Activated T-cell treated with anti-CD3 and anti-CD28 coated beads, Interleukin-2, amount 50 U/mL, for 72 hours (primary cell): ENCODE results near the gene CDK2. TPM values are rescaled to one million over a fixed set of nuclear protein-coding genes. Genes with fewer than 3 reads are reported as not detected.

Source experiments
- ATAC-seq, 2 donors: fragments of 150-1000 bp; cut with Tn5 transposase; replicated peaks in 1 of 2; 2 replicates each; pipeline ENCODE4 v1.10.0; 2021; ENCODE audit warnings: moderate library complexity in 2 of 2, mild to moderate bottlenecking in 1 of 2
- DNase-seq, 2 donors: peaks; one replicate each; pipeline ENCODE4 v3.0.0; 2021 to 2022; ENCODE audit warnings: mixed read lengths in 1 of 2
- H3K27ac Mint-ChIP-seq: one replicate; pipeline ENCODE4 v1.8.0; 2022; ENCODE audit warnings: mild to moderate bottlenecking, moderate library complexity, mixed read lengths
- H3K27me3 Mint-ChIP-seq: one replicate; pipeline ENCODE4 v1.8.0; 2022; ENCODE audit warnings: low read depth, mixed read lengths
- H3K36me3 Mint-ChIP-seq, 2 donors: one replicate each; pipeline ENCODE4 v1.8.0; 2022; ENCODE audit warnings: mixed read lengths in 2 of 2, mild to moderate bottlenecking in 1 of 2; ENCODE audit not compliant: insufficient read depth in 2 of 2
- H3K4me1 Mint-ChIP-seq: one replicate; pipeline ENCODE4 v1.8.0; 2022; ENCODE audit warnings: low read depth, mixed read lengths
- H3K4me3 Mint-ChIP-seq, 2 donors: one replicate each; pipeline ENCODE4 v1.8.0; 2022; ENCODE audit warnings: mild to moderate bottlenecking in 2 of 2, mixed read lengths in 2 of 2, moderate library complexity in 2 of 2
- H3K9me3 Mint-ChIP-seq, 2 donors: one replicate each; pipeline ENCODE4 v1.8.0; 2022; ENCODE audit warnings: mixed read lengths in 2 of 2
- total RNA-seq, 2 donors: library from RNA; stranded (reverse); gene quantifications; one replicate each; pipeline ENCODE4 v1.2.3, GENCODE V29; 2022

CDK2 gene
- total RNA-seq, 2 donors from 2014 or later = 89.2 to 103 TPM

DNA sequence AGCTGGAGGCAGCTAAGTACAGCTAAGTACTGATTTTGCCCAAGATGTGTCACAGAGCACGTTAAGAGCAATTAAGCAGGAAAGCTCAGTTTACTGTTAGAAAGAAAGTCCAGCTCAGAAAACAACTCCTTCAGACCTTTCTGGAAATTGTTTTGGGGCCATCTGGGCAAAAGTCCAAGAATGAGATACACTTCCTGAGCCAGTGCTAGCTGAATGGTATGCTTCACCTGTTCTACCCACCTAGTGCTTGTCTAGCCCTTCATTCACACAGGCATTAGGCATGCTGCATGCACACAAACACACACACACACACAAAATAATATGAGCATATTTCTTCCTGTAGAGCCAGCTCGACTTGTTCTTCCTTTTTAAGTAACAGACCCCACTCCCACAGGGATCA is 47.6 kb downstream of the CDK2 start:
- Mint-ChIP-seq H3K27ac (no peak overlapping the region), H3K4me1 (peaks cover 37% of the 10 kb centered on the region), H3K9me3 (no peaks in the 10 kb centered on the region), H3K27me3 (no peaks in the 10 kb centered on the region), H3K36me3 (no peaks in the 10 kb centered on the region), H3K4me3 (no peak overlapping the region)
- DNase-seq (no peak), ATAC-seq (no peak)

DNA sequence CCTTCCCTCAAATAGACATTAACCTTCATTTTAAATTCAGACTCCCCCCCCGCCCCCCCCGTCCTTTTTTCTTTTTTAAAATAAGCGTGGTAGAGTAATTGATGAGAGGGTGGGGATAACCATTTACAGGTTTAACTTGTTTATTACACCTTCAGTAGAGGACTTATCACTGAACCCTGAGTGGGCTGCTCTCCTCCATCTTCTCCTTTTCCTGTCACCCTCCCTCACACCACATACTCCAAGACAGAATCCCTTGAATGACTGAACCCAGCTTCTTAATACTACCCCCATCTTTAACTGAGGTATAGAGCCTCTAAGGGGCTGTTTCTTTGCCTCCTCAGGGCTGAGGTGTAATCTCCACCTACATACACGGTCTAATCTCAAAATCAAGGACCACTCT is 50.6 kb downstream of the CDK2 start:
- no peak for ATAC-seq
- DNase-seq = no peak
- H3K36me3 Mint-ChIP-seq = peaks cover 0 to 2% of the 10 kb centered on the region in 2 donors
- H3K4me1 Mint-ChIP-seq = peaks cover 38% of the 10 kb centered on the region
- H3K27ac Mint-ChIP-seq = no peak overlapping the region
- no peaks in the 10 kb centered on the region for H3K9me3 Mint-ChIP-seq
- no peak overlapping the region for H3K4me3 Mint-ChIP-seq
- H3K27me3 Mint-ChIP-seq = no peaks in the 10 kb centered on the region

DNA sequence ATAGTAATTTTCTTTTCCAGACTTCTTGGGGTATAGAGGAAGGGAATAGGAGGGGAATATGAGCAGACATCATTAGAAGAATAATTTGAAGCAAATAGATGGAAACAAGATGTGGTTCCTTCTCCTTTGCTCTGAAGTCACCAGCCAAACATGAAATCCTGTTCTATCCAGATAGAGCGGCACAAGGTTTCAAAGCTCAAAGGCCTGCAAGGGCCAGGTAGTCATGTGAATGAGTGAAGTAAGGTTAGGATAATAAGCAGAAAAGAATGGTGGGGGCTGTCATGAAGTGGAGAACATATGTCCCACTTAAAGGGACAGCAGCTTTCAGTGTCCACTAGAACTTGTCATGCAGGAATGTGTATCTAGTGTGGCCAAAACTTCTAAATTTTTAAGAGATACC is 51.7 kb downstream of the CDK2 start:
- ATAC-seq = no peak
- no peak overlapping the region for H3K27ac Mint-ChIP-seq
- H3K27me3 Mint-ChIP-seq = no peaks in the 10 kb centered on the region

DNA sequence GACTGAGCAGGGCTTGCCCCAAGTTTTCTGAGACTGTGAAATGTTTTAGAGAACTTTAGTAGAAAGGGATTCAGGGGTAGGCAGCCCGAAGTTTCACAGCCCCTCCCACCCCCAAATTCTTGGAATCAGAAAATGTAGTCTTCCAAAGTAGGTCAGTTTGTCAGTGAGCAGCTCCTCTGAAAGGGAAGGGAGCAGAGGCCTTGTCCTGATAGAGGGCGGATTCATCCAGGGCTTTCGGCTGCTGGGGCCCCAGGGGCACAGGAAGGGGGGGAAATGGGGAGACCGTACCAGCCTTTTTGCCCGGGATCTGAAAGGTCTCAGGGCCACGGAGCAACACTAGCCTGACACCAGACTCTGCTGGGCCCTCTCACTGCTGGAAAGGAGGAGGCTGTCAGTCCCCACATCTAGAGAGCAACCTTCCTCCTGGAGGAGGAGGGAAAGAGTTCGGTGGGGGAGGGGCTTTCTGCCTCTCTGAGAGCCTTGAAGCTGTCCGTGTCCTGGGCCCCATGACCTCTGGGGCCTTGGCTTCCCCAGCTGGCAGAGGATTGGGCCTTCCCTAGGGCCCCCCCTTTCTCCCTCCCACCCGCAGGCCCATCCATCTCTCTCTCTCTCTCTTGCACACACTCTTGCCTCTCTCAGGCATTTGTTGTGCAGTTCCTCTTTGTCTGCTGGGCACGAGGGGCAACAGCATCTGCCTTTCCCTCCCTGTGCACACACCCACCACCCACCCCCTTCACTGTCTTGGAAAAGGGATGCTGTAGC is 54.0 kb downstream of the CDK2 start, which contains the start of gene IKZF4:
IKZF4 (plus strand) TSS at position 621 of the 762 bp plus-strand sequence. CDS start 451 bp downstream, outside the sequence.
- H3K4me3 Mint-ChIP-seq = peak within 1 kb of the TSS; percentile 95 to 97
- ATAC-seq = peak; percentile 41 to 45
- no peaks in the 10 kb centered on the region for H3K9me3 Mint-ChIP-seq
- peak within 1 kb of the TSS; percentile 96 for H3K27ac Mint-ChIP-seq
- H3K4me1 Mint-ChIP-seq = peaks cover 52% of the 10 kb centered on the region
- peak in 1 of 2 donors; percentile 29 for DNase-seq
- peaks cover under 1 to 2% of the 10 kb centered on the region in 2 donors for H3K36me3 Mint-ChIP-seq
- no peaks in the 10 kb centered on the region for H3K27me3 Mint-ChIP-seq

More for the DNA sequence above, 51.7 kb downstream of the CDK2 start:
- H3K36me3 Mint-ChIP-seq = peaks cover 0 to 2% of the 10 kb centered on the region in 2 donors
- no peak for DNase-seq
- no peak overlapping the region for H3K4me3 Mint-ChIP-seq
- no peaks in the 10 kb centered on the region for H3K9me3 Mint-ChIP-seq
- H3K4me1 Mint-ChIP-seq = peaks cover 49% of the 10 kb centered on the region

DNA sequence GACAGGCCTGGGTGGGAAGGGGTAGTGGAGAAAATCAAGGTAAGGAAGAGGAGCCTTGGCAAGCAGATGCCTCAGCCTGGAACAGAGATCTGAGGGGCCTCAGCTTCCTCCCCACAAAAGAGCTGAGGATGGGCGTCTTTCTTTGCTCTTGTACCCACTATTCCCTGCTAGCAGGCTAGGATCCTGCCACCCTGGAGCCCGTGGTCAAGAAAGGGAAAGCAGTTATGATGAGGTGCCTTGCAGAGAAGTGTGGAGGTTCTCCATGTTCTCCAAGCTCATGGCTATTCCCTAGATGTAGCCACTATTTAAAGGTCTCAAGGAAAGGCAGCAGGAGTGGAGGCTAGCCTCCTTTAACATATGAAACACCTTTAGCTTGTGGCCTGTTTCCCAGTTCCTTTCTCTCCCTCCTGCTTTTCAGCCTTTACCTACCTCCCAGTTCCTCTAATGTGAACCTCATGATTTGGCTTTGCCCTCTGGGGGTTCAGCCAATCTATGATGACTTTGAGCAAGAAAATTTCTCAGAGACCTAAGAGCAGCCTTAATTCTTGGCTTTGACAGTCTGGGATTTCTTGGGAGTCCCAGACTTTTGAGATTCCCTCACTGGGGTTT is 55.4 kb downstream of the CDK2 start:
- Mint-ChIP-seq H3K4me3 (peak overlapping the region; percentile 95 to 97), H3K36me3 (peaks cover 2% of the 10 kb centered on the region in 2 donors), H3K27ac (peak overlapping the region; percentile 96), H3K4me1 (peaks cover 43% of the 10 kb centered on the region), H3K9me3 (no peaks in the 10 kb centered on the region), H3K27me3 (no peaks in the 10 kb centered on the region)
- no peak for DNase-seq
- no peak for ATAC-seq

Other genes starting within 250 kb of the CDK2 start
- gene RDH5, start 246.4 kb upstream of the CDK2 start, total RNA-seq = 1 to 10 TPM; 7.3 to 9.3 TPM
- 100 to 1,000 TPM; 122 to 154 TPM for gene CD63, start 237.8 kb upstream of the CDK2 start, total RNA-seq
- gene GDF11, start 223.7 kb upstream of the CDK2 start, total RNA-seq = 1 to 10 TPM; 3.4 to 4.8 TPM
- 100 to 1,000 TPM; 106 to 127 TPM for gene SARNP, start 149.1 kb upstream of the CDK2 start, total RNA-seq
- 10 to 100 TPM; 29.5 to 33.5 TPM for gene ORMDL2, start 148.8 kb upstream of the CDK2 start, total RNA-seq
- gene DNAJC14, start 137.2 kb upstream of the CDK2 start, total RNA-seq = 10 to 100 TPM; 24.1 to 24.4 TPM
- under 1 TPM; 0.41 to 0.81 TPM for gene MMP19, start 123.9 kb upstream of the CDK2 start, total RNA-seq
- gene PYM1, start 38.9 kb upstream of the CDK2 start, total RNA-seq = 10 to 100 TPM; 35.1 to 36.6 TPM
- 100 to 1,000 TPM; 343 to 396 TPM for gene DGKA, start 35.7 kb upstream of the CDK2 start, total RNA-seq
- 1 to 10 TPM in 1 of 2 donors, under 1 TPM in 1; 1.00 to 1.9 TPM for gene PMEL, start 788 bp upstream of the CDK2 start, total RNA-seq
- gene RAB5B, start 7.2 kb downstream of the CDK2 start, total RNA-seq = 10 to 100 TPM; 49.4 to 56.6 TPM
- 1 to 10 TPM; 7.8 to 9.9 TPM for gene SUOX, start 30.4 kb downstream of the CDK2 start, total RNA-seq
- gene IKZF4, start 54.2 kb downstream of the CDK2 start, total RNA-seq = 10 to 100 TPM; 22.8 to 25.0 TPM
- 10 to 100 TPM; 23.0 to 28.9 TPM for gene RPS26, start 75.1 kb downstream of the CDK2 start, total RNA-seq
- 1 to 10 TPM; 1.4 to 1.9 TPM for gene ERBB3, start 113.3 kb downstream of the CDK2 start, total RNA-seq
- 100 to 1,000 TPM; 226 to 265 TPM for gene PA2G4, start 137.7 kb downstream of the CDK2 start, total RNA-seq
- 1,000 to 10,000 TPM; 5,172 to 5,269 TPM for gene RPL41, start 149.8 kb downstream of the CDK2 start, total RNA-seq
- gene ZC3H10, start 151.4 kb downstream of the CDK2 start, total RNA-seq = 10 to 100 TPM in 1 of 2 donors, 1 to 10 TPM in 1; 7.4 to 11.8 TPM
- gene ESYT1, start 161.4 kb downstream of the CDK2 start, total RNA-seq = 10 to 100 TPM; 74.6 to 84.6 TPM
- 100 to 1,000 TPM in 1 of 2 donors, 10 to 100 TPM in 1; 96.3 to 111 TPM for gene MYL6B, start 185.8 kb downstream of the CDK2 start, total RNA-seq
- 100 to 1,000 TPM; 391 to 492 TPM for gene MYL6, start 191.5 kb downstream of the CDK2 start, total RNA-seq
- gene SMARCC2, start 222.7 kb downstream of the CDK2 start, total RNA-seq = 100 to 1,000 TPM in 1 of 2 donors, 10 to 100 TPM in 1; 99.7 to 104 TPM